GM12865 (cell line): ENCODE results near the gene NPLOC4.
A peak's percentile ranks its signal among the peaks of the same experiment; 100 is the strongest.

Source experiments
- DNase-seq: peaks from one replicate; pipeline ENCODE4 v3.0.0; 2010; ENCODE audit warnings: low read depth
- H3K4me3 ChIP-seq: 2 replicates; pipeline ENCODE4 v1.5.1; 2011; ENCODE audit warnings: mild to moderate bottlenecking, low read depth, low read length, control low read depth
- CTCF ChIP-seq: IDR thresholded peaks from 2 replicates; pipeline ENCODE4 v1.5.1; 2011; ENCODE audit warnings: low read length, control low read depth, low read depth, inconsistent platforms; ENCODE audit not compliant: insufficient read depth; ENCODE audit errors: missing control alignments

Gene NPLOC4

GRCh38 chr17:81526662-81527571 is 110.0 kb downstream of the NPLOC4 start:
- no peak for DNase-seq
- H3K4me3 ChIP-seq = no peak overlapping the region
- TF ChIP-seq CTCF = no peak

GRCh38 chr17:81524865-81525159 is 112.1 kb downstream of the NPLOC4 start:
- TF ChIP-seq CTCF = no peak
- DNase-seq = no peak
- H3K4me3 ChIP-seq = no peak overlapping the region

- DNase-seq = no peak
- no peak overlapping the region for H3K4me3 ChIP-seq
- no peak for TF ChIP-seq CTCF
Measured at GRCh38 chr17:81524039-81524864, 112.7 kb downstream of the NPLOC4 start.

GRCh38 chr17:81523402-81524038 is 113.4 kb downstream of the NPLOC4 start:
- no peak for DNase-seq
- H3K4me3 ChIP-seq = no peak overlapping the region
- TF ChIP-seq CTCF = no peak

GRCh38 chr17:81522491-81523401 is 114.2 kb downstream of the NPLOC4 start:
- peak; percentile 62 for DNase-seq
- H3K4me3 ChIP-seq = no peak overlapping the region
- TF ChIP-seq CTCF = peak; percentile 36

GRCh38 chr17:81520021-81520901 is 116.7 kb downstream of the NPLOC4 start:
- H3K4me3 ChIP-seq = peak overlapping the region; percentile 90
- no peak for TF ChIP-seq CTCF
- DNase-seq = peak; percentile 34
